A549 (cell line): ENCODE measurements around the gene RRP15. TPM values are rescaled to one million over a fixed set of nuclear protein-coding genes. Genes with fewer than 3 reads are reported as not detected.

Experiments used
- ATAC-seq, 2 experiments: fragments of 200-7000 bp in 1 of 2; fragments of >200 bp in 1 of 2; cut with Nextera tagmentation in 1 of 2; cut with Tn5 transposase in 1 of 2; 3 replicates each; pipeline versions ENCODE4 v1.8.0 to v1.9.1; 2018 to 2020; ENCODE audit warnings: mild to moderate bottlenecking in 1 of 2, moderate library complexity in 1 of 2
- CTCF ChIA-PET: fragments of 300-600 bp; sonication (Branson Sonifier 250); formaldehyde crosslinking; extraction: SDS; loops from one replicate; lab custom pipeline; 2021; ENCODE audit warnings: antibody characterized with exemption, inconsistent platforms; lab: Yijun Ruan, JAX
- POLR2A ChIA-PET: fragments of 350-600 bp; formaldehyde crosslinking; extraction: SDS; loops from one replicate; lab custom pipeline; 2021; ENCODE audit warnings: antibody characterized with exemption, inconsistent platforms; lab: Yijun Ruan, JAX
- DNase-seq, 2 experiments: peaks; one replicate each; pipeline versions ENCODE4 v3.0.0 to v3.0.0-alpha.2; 2011 to 2016; ENCODE audit warnings: low read depth in 1 of 2, low spot score in 1 of 2
- FAIRE-seq: peaks from 2 replicates; lab custom pipeline; 2011; peaks lifted over from hg19 to GRCh38; lab: Jason Lieb, UNC
- H3K27ac ChIP-seq, 2 experiments: fragments of >200 bp; sonication (Bioruptor Twin); formaldehyde crosslinking; 3 replicates each; pipeline ENCODE4 v1.5.1; 2016 to 2017
- H3K4me1 ChIP-seq: fragments of >200 bp; sonication (Bioruptor Twin); formaldehyde crosslinking; 3 replicates; pipeline ENCODE4 v1.6.1; 2016
- H3K4me2 ChIP-seq: fragments of >200 bp; sonication (Bioruptor Twin); formaldehyde crosslinking; 3 replicates; pipeline ENCODE4 v1.6.1; 2016
- H3K4me3 ChIP-seq: fragments of >200 bp; sonication (Bioruptor Twin); formaldehyde crosslinking; 3 replicates; pipeline ENCODE4 v1.5.1; 2016
- H3K9me3 ChIP-seq: fragments of >200 bp; sonication (Bioruptor Twin); formaldehyde crosslinking; 3 replicates; pipeline ENCODE4 v1.6.1; 2016
- BHLHE40 ChIP-seq: IDR thresholded peaks from 2 replicates; pipeline ENCODE4 v1.6.1; 2012; ENCODE audit warnings: low read depth, low read length, inconsistent platforms
- CHD2 ChIP-seq: fragments of 150-350 bp; IDR thresholded peaks from 2 replicates; pipeline ENCODE4 v1.6.1; 2014; ENCODE audit warnings: low read length; ENCODE audit not compliant: partially characterized antibody
- CHD4 ChIP-seq: fragments of 200-600 bp; sonication (generic); IDR thresholded peaks from 2 replicates; pipeline ENCODE4 v1.6.1; 2016; ENCODE audit warnings: antibody characterized with exemption, mild to moderate bottlenecking, borderline replicate concordance
- EHF ChIP-seq: fragments of 250-450 bp; sonication (Bioruptor Pico); IDR thresholded peaks from 2 replicates; pipeline ENCODE4 v1.5.0; 2020; ENCODE audit warnings: mild to moderate bottlenecking
- EP300 ChIP-seq, 2 experiments: fragments of >200 bp; sonication (Bioruptor Twin); formaldehyde crosslinking; IDR thresholded peaks; 2 replicates in 1 of 2; 3 replicates in 1 of 2; pipeline ENCODE4 v1.6.1; 2016 to 2017
- FOXS1 ChIP-seq: fragments of 250-450 bp; sonication (Bioruptor Pico); IDR thresholded peaks from 2 replicates; pipeline ENCODE4 v1.5.0; 2020; ENCODE audit warnings: mild to moderate bottlenecking, moderate library complexity
- GATA3 ChIP-seq: IDR thresholded peaks from 2 replicates; pipeline ENCODE4 v1.6.1; 2012; ENCODE audit warnings: borderline replicate concordance
- HEYL ChIP-seq: fragments of 250-450 bp; sonication (Bioruptor Pico); IDR thresholded peaks from 2 replicates; pipeline ENCODE4 v1.8.0; 2021; ENCODE audit warnings: mild to moderate bottlenecking, moderate library complexity
- HOXB13 ChIP-seq: fragments of 250-450 bp; sonication (Bioruptor Pico); IDR thresholded peaks from 2 replicates; pipeline ENCODE4 v1.5.0; 2020; ENCODE audit warnings: low read depth, mild to moderate bottlenecking, moderate library complexity
- HOXB5 ChIP-seq: fragments of 250-450 bp; sonication (Bioruptor Pico); IDR thresholded peaks from 2 replicates; pipeline ENCODE4 v1.5.0; 2020; ENCODE audit warnings: mild to moderate bottlenecking, moderate library complexity
- MAFK ChIP-seq: fragments of 450-650 bp; IDR thresholded peaks from 2 replicates; pipeline ENCODE4 v1.6.1; 2014; ENCODE audit not compliant: partially characterized antibody
- MAZ ChIP-seq: fragments of 150-350 bp; IDR thresholded peaks from 2 replicates; pipeline ENCODE4 v1.6.1; 2014; ENCODE audit warnings: antibody characterized with exemption, low read depth, low read length, borderline replicate concordance
- MYC ChIP-seq: IDR thresholded peaks from 2 replicates; pipeline ENCODE4 v1.6.1; 2012; ENCODE audit warnings: mild to moderate bottlenecking, inconsistent platforms, low read length, improper control_type of control experiment, borderline replicate concordance
- NFE2L2 ChIP-seq: fragments of 150-350 bp; conservative IDR thresholded peaks from 2 replicates; pipeline ENCODE4 v1.6.1; 2014; ENCODE audit warnings: low read length
- PHF8 ChIP-seq: fragments of 200-600 bp; sonication (generic); IDR thresholded peaks from 2 replicates; pipeline ENCODE4 v1.6.1; 2016; ENCODE audit warnings: low read depth, mild to moderate bottlenecking, antibody characterized with exemption, moderate library complexity, borderline replicate concordance
- POLR2AphosphoS2 ChIP-seq: conservative IDR thresholded peaks from 2 replicates; pipeline ENCODE4 v1.6.1; 2012; ENCODE audit warnings: low read length, improper control_type of control experiment, inconsistent platforms
- RCOR1 ChIP-seq: fragments of 150-350 bp; IDR thresholded peaks from 2 replicates; pipeline ENCODE4 v1.6.1; 2014; ENCODE audit warnings: antibody characterized with exemption, low read length, low read depth
- RFX5 ChIP-seq: fragments of 450-650 bp; IDR thresholded peaks from 2 replicates; pipeline ENCODE4 v1.7.1; 2014; ENCODE audit warnings: antibody characterized with exemption, mild to moderate bottlenecking, moderate library complexity
- RNF2 ChIP-seq: fragments of 200-600 bp; sonication (generic); IDR thresholded peaks from 2 replicates; pipeline ENCODE4 v1.6.1; 2016; ENCODE audit warnings: low read depth, mild to moderate bottlenecking, antibody characterized with exemption, moderate library complexity, borderline replicate concordance
- SREBF2 ChIP-seq: fragments of 450-650 bp; IDR thresholded peaks from 2 replicates; pipeline ENCODE4 v1.6.1; 2014; ENCODE audit warnings: mild to moderate bottlenecking, moderate library complexity
- TP53 ChIP-seq: fragments of 250-450 bp; sonication (Bioruptor Pico); IDR thresholded peaks from 2 replicates; pipeline ENCODE4 v1.5.0; 2021; ENCODE audit warnings: mild to moderate bottlenecking, moderate library complexity
- ZFP36 ChIP-seq: fragments of 450-650 bp; IDR thresholded peaks from 2 replicates; pipeline ENCODE4 v1.6.1; 2014; ENCODE audit warnings: borderline replicate concordance; ENCODE audit not compliant: partially characterized antibody
- ZSCAN20 ChIP-seq: fragments of 250-450 bp; sonication (Bioruptor Pico); IDR thresholded peaks from 2 replicates; pipeline ENCODE4 v1.8.0; 2022; ENCODE audit warnings: mild to moderate bottlenecking, moderate library complexity
- WGBS: methylation state at CpG from one replicate; pipeline ENCODE4 v1.1.6; 2017; ENCODE audit errors: missing lambda C conversion rate; 5-methylcytosine and 5-hydroxymethylcytosine counted together
- polyA plus RNA-seq, 4 experiments: library from polyadenylated mRNA; depleted of rRNA in 3 of 4; stranded (reverse); fragments of >200 nt; fragmentation: RNase III in 1 of 4; extraction: RNeasy Plus Mini Kit Qiagen cat#74134 plus additional on column Dnase treatment in 1 of 4; gene quantifications; 2 replicates in 3 of 4; 3 replicates in 1 of 4; pipeline ENCODE4 v1.2.3, GENCODE V29; 2011 to 2017
- TF ChIP-seq, protein P1 (sequence below): fragments of 250-450 bp; sonication (Bioruptor Pico); IDR thresholded peaks from 2 replicates; pipeline ENCODE4 v1.5.0; 2021; ENCODE audit warnings: mild to moderate bottlenecking, moderate library complexity, borderline replicate concordance
- TF ChIP-seq, protein P2 (sequence below): fragments of >200 bp; sonication (Bioruptor Twin); formaldehyde crosslinking; IDR thresholded peaks from 3 replicates; pipeline ENCODE4 v1.6.1; 2016
- TF ChIP-seq, protein P3 (sequence below): fragments of >200 bp; sonication (Bioruptor Twin); formaldehyde crosslinking; IDR thresholded peaks from 3 replicates; pipeline ENCODE4 v1.5.1; 2016
- TF ChIP-seq, protein P4 (sequence below): fragments of 250-450 bp; sonication (Bioruptor Pico); IDR thresholded peaks from 2 replicates; pipeline ENCODE4 v1.5.0; 2020; ENCODE audit warnings: low read depth, mild to moderate bottlenecking, moderate library complexity
- TF ChIP-seq, protein P5 (sequence below): fragments of 150-350 bp; IDR thresholded peaks from 2 replicates; pipeline ENCODE4 v1.6.1; 2014; ENCODE audit warnings: low read depth, mild to moderate bottlenecking, low read length

The RRP15 gene
- polyA plus RNA-seq, 2 of the 4 experiments (the other 2 are of a cell fraction), result 15.6 to 19.5 TPM

DNA sequence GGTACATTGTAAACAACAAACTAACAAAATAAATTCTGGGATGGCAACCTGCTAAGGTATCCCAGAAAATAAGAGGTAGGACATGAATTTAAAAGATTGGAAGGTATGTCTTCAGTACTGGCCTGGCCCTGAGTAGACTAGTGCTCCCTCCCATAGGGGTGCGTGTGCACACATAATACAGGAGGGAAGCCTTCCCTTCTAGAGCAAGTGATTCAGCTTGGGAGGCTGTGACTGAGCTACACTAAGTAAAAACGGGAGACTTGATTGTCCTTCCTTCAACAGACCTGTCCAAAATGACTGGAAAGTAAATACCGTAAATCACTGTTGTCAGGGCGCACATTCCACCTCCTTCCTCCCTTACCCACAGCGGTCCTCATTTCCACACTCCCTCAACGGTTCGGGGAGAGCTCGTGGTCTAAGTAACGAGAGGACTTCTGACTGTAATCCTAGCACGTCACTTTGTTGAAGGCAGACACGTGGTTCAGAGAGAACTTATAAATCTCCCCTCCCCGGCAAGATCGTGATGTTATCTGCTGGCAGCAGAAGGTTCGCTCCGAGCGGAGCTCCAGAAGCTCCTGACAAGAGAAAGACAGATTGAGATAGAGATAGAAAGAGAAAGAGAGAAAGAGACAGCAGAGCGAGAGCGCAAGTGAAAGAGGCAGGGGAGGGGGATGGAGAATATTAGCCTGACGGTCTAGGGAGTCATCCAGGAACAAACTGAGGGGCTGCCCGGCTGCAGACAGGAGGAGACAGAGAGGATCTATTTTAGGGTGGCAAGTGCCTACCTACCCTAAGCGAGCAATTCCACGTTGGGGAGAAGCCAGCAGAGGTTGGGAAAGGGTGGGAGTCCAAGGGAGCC, 60.0 kb downstream of the RRP15 start, which contains the start of gene TGFB2 (continued):
- TF ChIP-seq, protein P1, sequence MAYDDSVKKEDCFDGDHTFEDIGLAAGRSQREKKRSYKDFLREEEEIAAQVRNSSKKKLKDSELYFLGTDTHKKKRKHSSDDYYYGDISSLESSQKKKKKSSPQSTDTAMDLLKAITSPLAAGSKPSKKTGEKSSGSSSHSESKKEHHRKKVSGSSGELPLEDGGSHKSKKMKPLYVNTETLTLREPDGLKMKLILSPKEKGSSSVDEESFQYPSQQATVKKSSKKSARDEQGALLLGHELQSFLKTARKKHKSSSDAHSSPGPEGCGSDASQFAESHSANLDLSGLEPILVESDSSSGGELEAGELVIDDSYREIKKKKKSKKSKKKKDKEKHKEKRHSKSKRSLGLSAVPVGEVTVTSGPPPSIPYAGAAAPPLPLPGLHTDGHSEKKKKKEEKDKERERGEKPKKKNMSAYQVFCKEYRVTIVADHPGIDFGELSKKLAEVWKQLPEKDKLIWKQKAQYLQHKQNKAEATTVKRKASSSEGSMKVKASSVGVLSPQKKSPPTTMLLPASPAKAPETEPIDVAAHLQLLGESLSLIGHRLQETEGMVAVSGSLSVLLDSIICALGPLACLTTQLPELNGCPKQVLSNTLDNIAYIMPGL (CRISPR knock-in tag), result no peak
- TF ChIP-seq MYC, result peak; percentile 55; the same call in 1 of the 2 replicates
- TF ChIP-seq GATA3, result peak; percentile 89
- TF ChIP-seq, protein P2, sequence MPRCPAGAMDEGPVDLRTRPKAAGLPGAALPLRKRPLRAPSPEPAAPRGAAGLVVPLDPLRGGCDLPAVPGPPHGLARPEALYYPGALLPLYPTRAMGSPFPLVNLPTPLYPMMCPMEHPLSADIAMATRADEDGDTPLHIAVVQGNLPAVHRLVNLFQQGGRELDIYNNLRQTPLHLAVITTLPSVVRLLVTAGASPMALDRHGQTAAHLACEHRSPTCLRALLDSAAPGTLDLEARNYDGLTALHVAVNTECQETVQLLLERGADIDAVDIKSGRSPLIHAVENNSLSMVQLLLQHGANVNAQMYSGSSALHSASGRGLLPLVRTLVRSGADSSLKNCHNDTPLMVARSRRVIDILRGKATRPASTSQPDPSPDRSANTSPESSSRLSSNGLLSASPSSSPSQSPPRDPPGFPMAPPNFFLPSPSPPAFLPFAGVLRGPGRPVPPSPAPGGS, result peak; percentile 72; the same call in 1 of the 3 replicates
- TF ChIP-seq CHD2, result no peak
- TF ChIP-seq, protein P3, sequence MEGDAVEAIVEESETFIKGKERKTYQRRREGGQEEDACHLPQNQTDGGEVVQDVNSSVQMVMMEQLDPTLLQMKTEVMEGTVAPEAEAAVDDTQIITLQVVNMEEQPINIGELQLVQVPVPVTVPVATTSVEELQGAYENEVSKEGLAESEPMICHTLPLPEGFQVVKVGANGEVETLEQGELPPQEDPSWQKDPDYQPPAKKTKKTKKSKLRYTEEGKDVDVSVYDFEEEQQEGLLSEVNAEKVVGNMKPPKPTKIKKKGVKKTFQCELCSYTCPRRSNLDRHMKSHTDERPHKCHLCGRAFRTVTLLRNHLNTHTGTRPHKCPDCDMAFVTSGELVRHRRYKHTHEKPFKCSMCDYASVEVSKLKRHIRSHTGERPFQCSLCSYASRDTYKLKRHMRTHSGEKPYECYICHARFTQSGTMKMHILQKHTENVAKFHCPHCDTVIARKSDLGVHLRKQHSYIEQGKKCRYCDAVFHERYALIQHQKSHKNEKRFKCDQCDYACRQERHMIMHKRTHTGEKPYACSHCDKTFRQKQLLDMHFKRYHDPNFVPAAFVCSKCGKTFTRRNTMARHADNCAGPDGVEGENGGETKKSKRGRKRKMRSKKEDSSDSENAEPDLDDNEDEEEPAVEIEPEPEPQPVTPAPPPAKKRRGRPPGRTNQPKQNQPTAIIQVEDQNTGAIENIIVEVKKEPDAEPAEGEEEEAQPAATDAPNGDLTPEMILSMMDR, result no peak
- TF ChIP-seq PHF8, result no peak
- TF ChIP-seq CHD4, result no peak
- TF ChIP-seq EP300 (IDR thresholded peaks at IDR 0.05), result no peak
- TF ChIP-seq MAFK, result no peak
- no peak for TF ChIP-seq MAZ
- TF ChIP-seq TP53 (CRISPR knock-in tag), result no peak
- TF ChIP-seq FOXS1 (CRISPR knock-in tag), result no peak
- TF ChIP-seq POLR2AphosphoS2, result no peak
- no peak for TF ChIP-seq ZFP36
- no peak for TF ChIP-seq HOXB13 (CRISPR knock-in tag)
- TF ChIP-seq, protein P4, sequence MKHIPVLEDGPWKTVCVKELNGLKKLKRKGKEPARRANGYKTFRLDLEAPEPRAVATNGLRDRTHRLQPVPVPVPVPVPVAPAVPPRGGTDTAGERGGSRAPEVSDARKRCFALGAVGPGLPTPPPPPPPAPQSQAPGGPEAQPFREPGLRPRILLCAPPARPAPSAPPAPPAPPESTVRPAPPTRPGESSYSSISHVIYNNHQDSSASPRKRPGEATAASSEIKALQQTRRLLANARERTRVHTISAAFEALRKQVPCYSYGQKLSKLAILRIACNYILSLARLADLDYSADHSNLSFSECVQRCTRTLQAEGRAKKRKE (CRISPR knock-in tag), result peak; percentile 66

DNA sequence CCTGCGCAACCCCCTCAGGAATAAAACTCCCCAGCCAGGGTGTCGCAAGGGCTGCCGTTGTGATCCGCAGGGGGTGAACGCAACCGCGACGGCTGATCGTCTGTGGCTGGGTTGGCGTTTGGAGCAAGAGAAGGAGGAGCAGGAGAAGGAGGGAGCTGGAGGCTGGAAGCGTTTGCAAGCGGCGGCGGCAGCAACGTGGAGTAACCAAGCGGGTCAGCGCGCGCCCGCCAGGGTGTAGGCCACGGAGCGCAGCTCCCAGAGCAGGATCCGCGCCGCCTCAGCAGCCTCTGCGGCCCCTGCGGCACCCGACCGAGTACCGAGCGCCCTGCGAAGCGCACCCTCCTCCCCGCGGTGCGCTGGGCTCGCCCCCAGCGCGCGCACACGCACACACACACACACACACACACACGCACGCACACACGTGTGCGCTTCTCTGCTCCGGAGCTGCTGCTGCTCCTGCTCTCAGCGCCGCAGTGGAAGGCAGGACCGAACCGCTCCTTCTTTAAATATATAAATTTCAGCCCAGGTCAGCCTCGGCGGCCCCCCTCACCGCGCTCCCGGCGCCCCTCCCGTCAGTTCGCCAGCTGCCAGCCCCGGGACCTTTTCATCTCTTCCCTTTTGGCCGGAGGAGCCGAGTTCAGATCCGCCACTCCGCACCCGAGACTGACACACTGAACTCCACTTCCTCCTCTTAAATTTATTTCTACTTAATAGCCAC, 60.7 kb downstream of the RRP15 start:
- ChIA-PET POLR2A (interaction anchor here (0.6 to 3.5 kb wide), 32 partner anchors 10 to 1221 kb away, joined by 3 to 38 read pairs (median 4); partner anchors contain the start of genes GPATCH2, LYPLAL1 and SPATA17), CTCF (interaction anchor here (0.5 to 1.8 kb wide), 12 partner anchors 9 to 1315 kb away, joined by 3 to 6 read pairs (median 3); no protein-coding TSS in a partner anchor)
- FAIRE-seq, result no peak
- peak in 1 of 2 experiments; percentile 83 for DNase-seq
- peak overlapping the region; percentile 95 for H3K4me2 ChIP-seq
- peak overlapping the region; percentile 83 for H3K4me3 ChIP-seq
- peaks cover 40% of the 10 kb centered on the region for H3K4me1 ChIP-seq
- ATAC-seq, result peak; percentile 72 to 78
- H3K9me3 ChIP-seq, result no peaks in the 10 kb centered on the region
- under 1% methylated on average over 54 of the region's 64 CpGs for WGBS
- peak overlapping the region; percentile 96 to 97 for H3K27ac ChIP-seq
- TF ChIP-seq HEYL, result no peak
- TF ChIP-seq HOXB5 (CRISPR knock-in tag), result 0 out of 2 replicates have a peak, but pooled peaks have one; percentile 46
- TF ChIP-seq RFX5, result no peak
- TF ChIP-seq, protein P4 (CRISPR knock-in tag), result no peak
- TF ChIP-seq ZSCAN20 (CRISPR knock-in tag), result no peak
- TF ChIP-seq BHLHE40, result no peak
- TF ChIP-seq NFE2L2, result no peak
- no peak for TF ChIP-seq RCOR1
- TF ChIP-seq, protein P5, sequence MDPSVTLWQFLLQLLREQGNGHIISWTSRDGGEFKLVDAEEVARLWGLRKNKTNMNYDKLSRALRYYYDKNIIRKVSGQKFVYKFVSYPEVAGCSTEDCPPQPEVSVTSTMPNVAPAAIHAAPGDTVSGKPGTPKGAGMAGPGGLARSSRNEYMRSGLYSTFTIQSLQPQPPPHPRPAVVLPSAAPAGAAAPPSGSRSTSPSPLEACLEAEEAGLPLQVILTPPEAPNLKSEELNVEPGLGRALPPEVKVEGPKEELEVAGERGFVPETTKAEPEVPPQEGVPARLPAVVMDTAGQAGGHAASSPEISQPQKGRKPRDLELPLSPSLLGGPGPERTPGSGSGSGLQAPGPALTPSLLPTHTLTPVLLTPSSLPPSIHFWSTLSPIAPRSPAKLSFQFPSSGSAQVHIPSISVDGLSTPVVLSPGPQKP, result no peak
- TF ChIP-seq FOXS1 (CRISPR knock-in tag), result no peak
- TF ChIP-seq EHF (CRISPR knock-in tag), result 0 out of 2 replicates have a peak, but pooled peaks have one; percentile 25
- TF ChIP-seq EP300 (IDR thresholded peaks at IDR 0.05), result no peak
- TF ChIP-seq RNF2, result no peak
- no peak for TF ChIP-seq SREBF2
- peak; percentile 81; the same call in 1 of the 2 replicates for TF ChIP-seq TP53 (CRISPR knock-in tag)
